CD14-positive monocyte (primary cell): Measurements from ENCODE around the gene HDAC4. TPM values are rescaled to one million over a fixed set of nuclear protein-coding genes. Genes with fewer than 3 reads are reported as not detected.

Experiments
- DNase-seq, 3 donors: peaks; one replicate each; pipeline ENCODE4 v3.0.0-alpha.2; 2011 to 2022
- H2AFZ ChIP-seq: 2 replicates; pipeline ENCODE4 v1.6.0; 2012; ENCODE audit warnings: mild to moderate bottlenecking, low read depth, low read length, inconsistent platforms; ENCODE audit not compliant: insufficient read depth, poor library complexity, severe bottlenecking
- H3K27ac ChIP-seq, 2 donors: 1 replicate in 1 of 2; 2 replicates in 1 of 2; pipeline ENCODE4 v1.5.1; 2012 to 2013; ENCODE audit warnings: low read length in 2 of 2, control low read depth in 1 of 2, inconsistent platforms in 1 of 2, low read depth in 1 of 2, mild to moderate bottlenecking in 1 of 2
- H3K27me3 ChIP-seq, 2 donors: one replicate each; pipeline versions ENCODE4 v1.6.0 to v1.6.1; 2011 to 2013; ENCODE audit warnings: low read length in 2 of 2; ENCODE audit not compliant: control insufficient read depth in 2 of 2, insufficient read depth in 2 of 2
- H3K36me3 ChIP-seq, 2 donors: replicated peaks in 1 of 2; 1 replicate in 1 of 2; 2 replicates in 1 of 2; pipeline versions ENCODE4 v1.5.1 to v1.6.1; 2012 to 2013; ENCODE audit warnings: low read length in 2 of 2, control low read depth in 1 of 2, inconsistent platforms in 1 of 2, mild to moderate bottlenecking in 1 of 2; ENCODE audit not compliant: insufficient read depth in 2 of 2, control insufficient read depth in 1 of 2
- H3K4me1 ChIP-seq, 2 donors: 1 replicate in 1 of 2; 2 replicates in 1 of 2; pipeline versions ENCODE4 v1.5.1 to v1.6.1; 2012 to 2013; ENCODE audit warnings: low read length in 2 of 2, control low read depth in 1 of 2, inconsistent platforms in 1 of 2, mild to moderate bottlenecking in 1 of 2, moderate library complexity in 1 of 2; ENCODE audit not compliant: insufficient read depth in 2 of 2, control insufficient read depth in 1 of 2
- H3K4me2 ChIP-seq: replicated peaks from 2 replicates; pipeline ENCODE3; 2012; ENCODE audit warnings: low read length, moderate library complexity, mild to moderate bottlenecking; ENCODE audit not compliant: poor library complexity, severe bottlenecking; ENCODE audit errors: extremely low read depth
- H3K4me3 ChIP-seq, 3 experiments: fragments of 200-600 bp in 1 of 3; sonication (generic) in 1 of 3; replicated peaks in 1 of 3; 1 replicate in 2 of 3; 2 replicates in 1 of 3; pipeline ENCODE4 v1.5.1; 2011 to 2013; ENCODE audit warnings: low read length in 3 of 3, mild to moderate bottlenecking in 3 of 3, control low read depth in 2 of 3, low read depth in 2 of 3, inconsistent platforms in 1 of 3, moderate library complexity in 1 of 3
- H3K79me2 ChIP-seq: 2 replicates; pipeline ENCODE4 v1.6.0; 2012; ENCODE audit warnings: mild to moderate bottlenecking, control low read depth, inconsistent platforms, low read length, moderate library complexity; ENCODE audit not compliant: insufficient read depth
- H3K9ac ChIP-seq: 2 replicates; pipeline ENCODE4 v1.6.0; 2017; ENCODE audit warnings: low read length, mild to moderate bottlenecking; ENCODE audit not compliant: insufficient read depth, poor library complexity, severe bottlenecking
- H3K9me3 ChIP-seq, 2 donors: replicated peaks in 1 of 2; 1 replicate in 1 of 2; 2 replicates in 1 of 2; pipeline versions ENCODE4 v1.5.1 to v1.6.1; 2012 to 2013; ENCODE audit warnings: low read length in 2 of 2, control low read depth in 1 of 2; ENCODE audit not compliant: control insufficient read depth in 1 of 2, insufficient read depth in 1 of 2
- H4K20me1 ChIP-seq: 2 replicates; pipeline ENCODE4 v1.6.0; 2012; ENCODE audit warnings: mild to moderate bottlenecking, low read length, control low read depth, moderate library complexity; ENCODE audit not compliant: insufficient read depth
- H3K27ac Mint-ChIP-seq, 7 donors: one replicate each; pipeline ENCODE4 v1.8.0; 2020; ENCODE audit warnings: mild to moderate bottlenecking in 7 of 7, mixed read lengths in 7 of 7, moderate library complexity in 6 of 7, inconsistent platforms in 2 of 7
- H3K27me3 Mint-ChIP-seq, 3 donors: one replicate each; pipeline ENCODE4 v1.8.0; 2021 to 2022; ENCODE audit warnings: low read depth in 3 of 3, mild to moderate bottlenecking in 3 of 3, mixed read lengths in 3 of 3, moderate library complexity in 3 of 3, inconsistent platforms in 1 of 3
- H3K36me3 Mint-ChIP-seq, 2 donors: one replicate each; pipeline ENCODE4 v1.8.0; 2020; ENCODE audit warnings: mixed read lengths in 2 of 2, inconsistent platforms in 1 of 2, mild to moderate bottlenecking in 1 of 2
- H3K4me1 Mint-ChIP-seq: one replicate; pipeline ENCODE4 v1.8.0; 2020; ENCODE audit warnings: mild to moderate bottlenecking, mixed read lengths
- H3K4me3 Mint-ChIP-seq, 2 donors: one replicate each; pipeline ENCODE4 v1.8.0; 2020; ENCODE audit warnings: mild to moderate bottlenecking in 2 of 2, mixed read lengths in 2 of 2, moderate library complexity in 1 of 2
- H3K9me3 Mint-ChIP-seq, 7 donors: one replicate each; pipeline ENCODE4 v1.8.0; 2020 to 2022; ENCODE audit warnings: mixed read lengths in 7 of 7, mild to moderate bottlenecking in 6 of 7, moderate library complexity in 6 of 7, inconsistent platforms in 2 of 7
- WGBS: methylation state at CpG from one replicate; pipeline ENCODE4 v1.1.5; 2013; ENCODE audit warnings: missing lambda C conversion rate; ENCODE audit not compliant: insufficient coverage; 5-methylcytosine and 5-hydroxymethylcytosine counted together
- intact Hi-C, 2 donors: fragments of 100-400 bp; cut with micrococcal nuclease; formaldehyde crosslinking; loops; one replicate each; pipeline versions ENCODE4 v1.15.0 to v1.15.1; 2023
- polyA plus RNA-seq, 3 donors: library from polyadenylated mRNA; depleted of rRNA in 1 of 3; unstranded in 2 of 3; stranded (reverse) in 1 of 3; fragments of 300-500 nt in 2 of 3; fragments of >200 nt in 1 of 3; fragmentation: Illumina TruSeq in 2 of 3; gene quantifications; 1 replicate in 2 of 3; 2 replicates in 1 of 3; pipeline ENCODE4 v1.2.3, GENCODE V29; 2012 to 2021
- TF ChIP-seq, protein P1 (sequence below): fragments of 200-600 bp; IDR thresholded peaks from one replicate; pipeline ENCODE4 v1.8.0; 2022; ENCODE audit warnings: antibody characterized with exemption, mild to moderate bottlenecking

HDAC4 gene
- polyA plus RNA-seq, 3 donors: 3.3 to 23.0 (median 4.5) TPM

DNA sequence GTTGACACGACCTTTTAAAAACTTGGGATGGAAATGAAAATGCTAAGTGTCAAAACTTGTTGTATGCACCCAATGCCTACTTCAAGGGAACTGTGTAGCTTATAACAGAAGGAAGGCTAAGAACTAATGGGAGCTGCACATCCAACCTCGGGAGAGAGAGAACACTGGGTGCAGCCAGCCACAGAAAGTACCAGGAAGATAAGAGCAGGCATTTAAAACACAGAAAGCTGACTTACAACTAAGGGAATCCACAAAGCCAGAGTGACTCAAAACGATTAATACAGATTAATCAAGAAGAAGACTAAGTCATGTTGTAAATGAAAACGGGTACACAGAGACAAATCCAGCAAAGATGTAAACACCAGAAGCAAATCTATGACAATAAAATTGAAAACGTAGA, 113.4 kb downstream of the HDAC4 start:
- no peaks in the 10 kb centered on the region for H3K9me3 ChIP-seq
- H3K27ac ChIP-seq: no peak overlapping the region
- no peak overlapping the region for H2AFZ ChIP-seq
- no peak overlapping the region for H3K9ac ChIP-seq
- H3K79me2 ChIP-seq: peaks cover 93% of the 10 kb centered on the region
- H3K36me3 ChIP-seq: no peaks in the 10 kb centered on the region
- Mint-ChIP-seq H3K4me1 (peaks cover 55% of the 10 kb centered on the region), H3K27me3 (peaks cover 0 to 6% (median 4%) of the 10 kb centered on the region in 3 donors), H3K9me3 (no peaks in the 10 kb centered on the region), H3K36me3 (peaks cover 5 to 7% of the 10 kb centered on the region in 2 donors), H3K27ac (peak overlapping the region in 1 of 7 donors; percentile 11), H3K4me3 (no peak overlapping the region)
- WGBS: no CpG with 5 or more reads among the region's 5 CpGs
- intact Hi-C loops: no loop called here
- H3K4me2 ChIP-seq: no peak overlapping the region
- DNase-seq: no peak
- H3K4me3 ChIP-seq: no peak overlapping the region
- peaks cover 9% of the 10 kb centered on the region for H4K20me1 ChIP-seq
- peaks cover 38 to 54% of the 10 kb centered on the region in 2 donors for H3K4me1 ChIP-seq
- TF ChIP-seq, protein P1, sequence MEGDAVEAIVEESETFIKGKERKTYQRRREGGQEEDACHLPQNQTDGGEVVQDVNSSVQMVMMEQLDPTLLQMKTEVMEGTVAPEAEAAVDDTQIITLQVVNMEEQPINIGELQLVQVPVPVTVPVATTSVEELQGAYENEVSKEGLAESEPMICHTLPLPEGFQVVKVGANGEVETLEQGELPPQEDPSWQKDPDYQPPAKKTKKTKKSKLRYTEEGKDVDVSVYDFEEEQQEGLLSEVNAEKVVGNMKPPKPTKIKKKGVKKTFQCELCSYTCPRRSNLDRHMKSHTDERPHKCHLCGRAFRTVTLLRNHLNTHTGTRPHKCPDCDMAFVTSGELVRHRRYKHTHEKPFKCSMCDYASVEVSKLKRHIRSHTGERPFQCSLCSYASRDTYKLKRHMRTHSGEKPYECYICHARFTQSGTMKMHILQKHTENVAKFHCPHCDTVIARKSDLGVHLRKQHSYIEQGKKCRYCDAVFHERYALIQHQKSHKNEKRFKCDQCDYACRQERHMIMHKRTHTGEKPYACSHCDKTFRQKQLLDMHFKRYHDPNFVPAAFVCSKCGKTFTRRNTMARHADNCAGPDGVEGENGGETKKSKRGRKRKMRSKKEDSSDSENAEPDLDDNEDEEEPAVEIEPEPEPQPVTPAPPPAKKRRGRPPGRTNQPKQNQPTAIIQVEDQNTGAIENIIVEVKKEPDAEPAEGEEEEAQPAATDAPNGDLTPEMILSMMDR: no peak
- H3K27me3 ChIP-seq: no peaks in the 10 kb centered on the region

DNA sequence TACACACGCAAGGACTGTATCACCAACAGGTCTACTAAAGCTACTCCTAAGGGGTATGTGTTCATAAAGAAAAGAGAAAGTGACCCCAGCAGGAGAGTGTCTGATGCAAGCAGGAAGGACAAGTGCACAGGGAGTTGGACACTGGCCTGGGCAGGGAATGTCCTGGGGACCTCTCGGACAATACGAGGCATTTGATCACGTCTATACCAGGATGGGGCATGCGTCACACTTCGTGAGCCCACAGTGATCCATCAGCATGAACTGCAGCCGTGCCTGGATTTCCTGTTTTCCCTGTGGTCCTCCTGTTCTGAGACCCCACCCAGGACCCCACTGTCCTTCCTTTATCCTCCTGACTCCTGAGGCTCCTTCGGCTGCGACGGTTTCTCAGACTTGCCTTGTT, 113.9 kb downstream of the HDAC4 start:
- H3K4me1 ChIP-seq: peaks cover 38 to 54% of the 10 kb centered on the region in 2 donors
- no peaks in the 10 kb centered on the region for H3K36me3 ChIP-seq
- Mint-ChIP-seq H3K36me3 (peaks cover 5 to 7% of the 10 kb centered on the region in 2 donors), H3K4me3 (no peak overlapping the region), H3K4me1 (peaks cover 55% of the 10 kb centered on the region), H3K9me3 (no peaks in the 10 kb centered on the region), H3K27me3 (peaks cover 0 to 5% (median 4%) of the 10 kb centered on the region in 3 donors), H3K27ac (peak overlapping the region in 2 of 7 donors; percentile 40 to 81)
- peaks cover 92% of the 10 kb centered on the region for H3K79me2 ChIP-seq
- DNase-seq: no peak
- no peak overlapping the region for H3K4me3 ChIP-seq
- no peak overlapping the region for H3K9ac ChIP-seq
- no peak overlapping the region for H2AFZ ChIP-seq
- intact Hi-C loops: no loop called here
- 93% methylated on average over 6 of the region's 10 CpGs for WGBS
- H3K27ac ChIP-seq: no peak overlapping the region
- no peak overlapping the region for H3K4me2 ChIP-seq
- TF ChIP-seq, protein P1: no peak
- H3K27me3 ChIP-seq: no peaks in the 10 kb centered on the region
- H4K20me1 ChIP-seq: peaks cover 9% of the 10 kb centered on the region
- no peaks in the 10 kb centered on the region for H3K9me3 ChIP-seq
